NCI-H2227 (cell line): ENCODE results near the gene ADARB1.

Experiments used
- DNase-seq: peaks from one replicate; lab custom pipeline; 2025; ENCODE audit not compliant: unreplicated experiment; lab: John Stamatoyannopoulos, UW

ADARB1 gene

DNA sequence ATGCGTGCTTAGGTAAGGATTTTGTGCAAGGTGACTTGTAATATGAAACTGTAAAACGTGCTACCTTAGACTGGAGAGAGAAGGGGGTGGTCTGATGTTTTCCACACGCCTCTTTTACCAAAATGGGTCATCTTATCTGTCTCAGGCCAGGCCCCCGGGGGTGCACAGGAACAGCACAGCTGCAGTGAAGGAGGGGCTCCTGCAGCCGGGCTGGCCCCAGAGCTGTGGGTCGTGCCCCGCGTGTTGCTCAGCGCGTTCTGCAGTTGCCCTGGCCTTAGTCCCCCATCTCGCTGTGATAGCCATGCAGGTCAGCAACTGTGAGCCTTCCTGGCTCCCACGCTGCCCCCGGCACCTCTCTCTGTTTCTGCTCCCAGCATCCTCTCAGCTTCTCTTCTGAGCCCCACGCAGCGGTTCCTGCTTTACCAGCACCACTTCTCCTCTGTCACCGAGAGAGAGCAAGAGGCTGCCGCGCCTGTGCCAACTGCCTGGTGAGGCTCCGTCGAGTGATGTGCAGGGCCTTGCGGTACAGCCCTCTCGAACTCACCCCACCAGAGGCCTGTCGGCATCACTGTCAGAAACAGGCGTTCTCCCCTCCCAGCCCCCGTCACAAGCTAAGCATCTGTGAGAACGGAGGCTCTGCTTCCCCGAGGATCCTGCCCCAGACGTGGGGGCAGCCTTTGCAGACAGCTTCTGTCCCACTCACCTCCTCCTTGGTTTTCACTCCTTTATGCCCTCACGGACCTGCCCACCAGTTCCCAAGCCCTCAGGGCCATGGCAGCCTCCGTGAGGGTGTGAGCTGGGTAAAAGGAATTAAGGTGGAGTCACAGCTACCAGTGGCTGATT lies 73.3 kb downstream of the ADARB1 start:
- no peak for DNase-seq

DNA sequence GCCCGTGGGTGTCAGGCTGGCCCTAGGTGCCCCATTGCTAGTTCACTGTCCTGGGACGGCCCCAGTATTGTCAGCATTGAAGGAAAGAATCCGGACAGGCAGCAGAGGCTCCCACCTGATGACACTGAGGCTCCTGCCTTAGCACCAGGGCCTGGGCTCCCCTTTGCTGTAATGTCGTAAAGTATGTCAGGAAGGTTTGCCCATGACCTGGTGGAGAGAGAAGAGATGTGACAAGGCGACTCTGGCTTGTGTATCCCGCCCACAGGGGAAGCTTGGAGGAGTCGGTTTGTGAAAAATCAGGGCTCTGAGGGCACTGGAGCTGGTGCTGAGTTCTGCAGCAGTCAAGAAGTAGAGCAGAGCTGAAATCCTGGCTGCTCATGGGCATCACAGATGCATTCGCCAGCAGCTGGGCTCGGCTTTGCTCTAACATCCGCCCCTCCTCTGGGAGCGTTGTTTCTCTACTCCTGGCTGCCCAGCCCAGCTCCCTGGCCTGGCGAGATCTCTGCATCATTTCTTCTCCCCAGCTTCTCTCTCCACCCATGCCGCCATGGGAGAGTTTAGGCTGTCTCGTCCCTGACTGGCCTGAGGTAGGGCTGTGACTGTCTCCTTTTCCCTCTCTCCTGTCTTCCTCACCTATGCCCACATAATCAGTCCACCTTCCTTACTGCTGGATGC lies 74.1 kb downstream of the ADARB1 start:
- no peak for DNase-seq

DNA sequence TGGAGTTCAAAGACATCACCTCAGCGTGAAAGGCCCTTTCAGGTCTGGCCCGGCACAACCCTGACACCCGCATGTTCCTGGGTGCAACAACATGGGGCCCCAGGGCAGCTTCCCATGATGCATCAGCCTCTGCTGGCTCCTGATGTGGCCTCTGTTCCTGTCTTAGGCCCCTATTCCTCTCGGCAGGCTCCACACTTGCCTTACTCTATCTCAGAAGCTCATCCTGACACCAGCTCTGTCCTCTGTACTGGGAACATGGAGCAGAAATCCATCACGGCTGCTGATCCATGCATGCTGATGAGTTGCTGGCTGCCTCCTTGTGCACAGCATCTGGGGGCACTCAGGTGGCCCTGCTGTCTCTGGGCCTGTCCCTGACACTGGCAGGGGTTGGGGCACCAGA lies 74.6 kb downstream of the ADARB1 start:
- DNase-seq = no peak

DNA sequence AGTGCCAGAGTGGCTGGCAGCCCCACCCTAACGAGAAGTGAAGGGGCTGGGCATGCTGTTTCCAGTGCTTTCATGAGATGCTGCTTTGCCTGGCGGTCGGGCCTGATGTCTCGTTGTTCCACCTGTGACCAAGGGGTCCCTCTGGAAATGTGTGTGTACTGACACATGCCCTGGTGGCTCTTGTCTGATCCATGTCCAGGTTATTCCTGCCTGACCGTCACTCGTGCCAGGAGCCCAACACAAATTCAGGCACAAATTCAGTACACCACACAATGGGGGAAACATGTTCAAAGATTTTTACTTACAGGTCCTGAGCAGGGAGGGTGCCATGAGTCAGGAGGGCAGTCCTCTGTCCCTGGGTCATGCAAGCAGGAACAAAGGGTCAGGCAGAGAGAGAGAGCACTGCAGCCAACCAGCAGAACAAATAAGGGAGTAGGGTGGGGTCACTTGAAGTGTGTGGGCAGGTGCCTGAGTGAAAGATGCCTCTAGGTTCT lies 76.3 kb downstream of the ADARB1 start:
- DNase-seq = no peak

DNA sequence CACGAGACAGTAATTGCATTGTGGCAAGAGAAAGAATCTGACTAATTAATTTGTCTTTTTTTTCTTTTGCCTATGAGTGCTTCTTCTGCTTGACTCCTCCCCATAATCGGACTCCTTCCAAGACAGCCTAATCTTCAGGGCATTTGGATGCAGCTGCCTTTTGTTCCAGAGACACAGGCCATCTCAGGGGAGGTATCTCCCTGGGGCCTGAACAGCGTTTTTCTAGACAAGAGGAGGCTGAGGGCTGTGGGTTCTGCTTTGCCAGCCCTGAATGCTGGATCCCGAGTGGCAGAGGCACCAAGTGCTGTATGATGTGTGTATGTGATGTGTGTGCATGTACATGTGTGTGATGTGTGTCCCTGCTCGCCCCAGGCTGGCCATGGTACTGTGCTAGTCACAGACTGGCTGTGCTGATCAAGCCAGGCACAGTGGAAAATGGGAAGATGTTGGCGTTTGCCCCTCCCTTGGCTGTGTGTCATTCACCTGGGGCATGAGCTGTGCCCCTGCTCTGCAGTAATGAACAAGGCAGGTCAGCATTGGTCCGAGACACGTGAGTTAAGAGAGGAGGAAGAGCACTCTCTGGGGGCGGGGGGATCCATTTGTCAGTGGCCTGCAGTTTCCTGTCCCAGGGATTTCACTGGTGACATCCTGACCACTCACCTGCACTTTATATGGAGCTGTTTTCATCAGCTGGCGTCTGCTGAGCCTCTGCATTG lies 77.2 kb downstream of the ADARB1 start:
- no peak for DNase-seq

DNA sequence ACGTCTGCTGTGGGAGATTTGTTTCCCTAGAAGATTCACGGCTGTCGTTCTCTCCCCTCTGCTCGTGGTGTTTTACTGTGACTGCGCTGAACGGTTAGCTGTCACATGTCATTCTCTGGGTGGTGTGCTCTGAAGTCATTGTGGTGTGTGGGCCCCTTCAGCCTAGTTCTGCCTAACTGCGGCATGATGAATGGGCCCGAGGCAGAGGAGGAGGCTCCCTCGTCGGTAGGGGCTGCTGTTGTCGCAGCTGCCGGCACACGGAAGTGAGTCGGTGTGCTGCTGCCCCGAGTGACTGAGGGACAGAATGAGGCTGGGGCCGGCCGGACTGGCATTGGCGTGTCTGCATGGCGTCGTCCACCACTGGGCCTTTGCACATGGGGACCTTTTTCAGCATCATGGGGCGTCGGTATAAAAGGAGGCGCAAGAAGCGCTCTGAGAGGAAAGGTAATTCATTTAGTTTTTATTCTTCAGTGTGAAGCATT lies 77.9 kb downstream of the ADARB1 start:
- DNase-seq = peak; percentile 70

DNA sequence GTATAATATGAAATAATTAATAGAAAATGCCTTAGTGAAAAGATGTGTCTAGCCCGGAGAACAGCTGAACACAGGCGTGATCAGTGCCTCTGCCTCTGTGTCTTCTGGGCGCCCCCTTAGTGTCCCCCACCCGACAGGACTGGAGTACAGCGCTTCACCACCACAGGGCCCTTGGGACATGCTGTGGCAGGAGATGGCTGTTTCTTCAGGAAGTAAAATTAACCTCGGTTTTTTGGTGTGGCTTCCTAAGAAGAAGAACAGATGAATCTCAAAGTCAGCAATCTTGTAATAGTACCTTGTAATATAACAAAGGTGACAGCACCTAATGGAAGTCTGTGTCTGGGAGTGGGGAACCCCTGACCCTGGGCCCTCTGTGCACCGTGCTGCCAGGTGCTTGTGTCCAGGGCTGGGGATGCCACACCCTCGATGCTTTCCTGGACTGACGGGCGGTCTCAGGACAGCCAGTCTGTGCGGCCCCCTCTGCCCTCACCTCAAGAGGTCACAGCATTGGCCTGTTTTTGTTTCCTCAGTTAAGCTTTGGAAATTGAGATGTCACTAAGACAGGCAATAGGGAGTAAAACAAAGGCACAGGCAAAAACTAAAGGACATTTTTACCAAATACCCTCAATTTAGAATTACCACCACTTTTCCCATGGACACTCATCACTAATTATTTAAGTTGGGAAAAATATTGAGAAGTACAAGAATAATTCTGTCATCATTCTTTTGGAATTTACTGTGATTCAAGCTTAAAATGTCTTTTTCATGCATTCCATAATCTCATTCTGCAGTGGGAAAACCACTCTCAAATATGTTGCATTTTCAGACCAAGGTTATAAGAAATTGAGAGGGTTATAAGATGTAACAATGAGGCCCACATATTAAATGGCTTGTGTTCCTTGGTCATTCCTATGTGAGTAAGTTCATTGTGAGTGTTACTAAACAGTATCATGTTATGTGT lies 79.3 kb downstream of the ADARB1 start:
- no peak for DNase-seq

DNA sequence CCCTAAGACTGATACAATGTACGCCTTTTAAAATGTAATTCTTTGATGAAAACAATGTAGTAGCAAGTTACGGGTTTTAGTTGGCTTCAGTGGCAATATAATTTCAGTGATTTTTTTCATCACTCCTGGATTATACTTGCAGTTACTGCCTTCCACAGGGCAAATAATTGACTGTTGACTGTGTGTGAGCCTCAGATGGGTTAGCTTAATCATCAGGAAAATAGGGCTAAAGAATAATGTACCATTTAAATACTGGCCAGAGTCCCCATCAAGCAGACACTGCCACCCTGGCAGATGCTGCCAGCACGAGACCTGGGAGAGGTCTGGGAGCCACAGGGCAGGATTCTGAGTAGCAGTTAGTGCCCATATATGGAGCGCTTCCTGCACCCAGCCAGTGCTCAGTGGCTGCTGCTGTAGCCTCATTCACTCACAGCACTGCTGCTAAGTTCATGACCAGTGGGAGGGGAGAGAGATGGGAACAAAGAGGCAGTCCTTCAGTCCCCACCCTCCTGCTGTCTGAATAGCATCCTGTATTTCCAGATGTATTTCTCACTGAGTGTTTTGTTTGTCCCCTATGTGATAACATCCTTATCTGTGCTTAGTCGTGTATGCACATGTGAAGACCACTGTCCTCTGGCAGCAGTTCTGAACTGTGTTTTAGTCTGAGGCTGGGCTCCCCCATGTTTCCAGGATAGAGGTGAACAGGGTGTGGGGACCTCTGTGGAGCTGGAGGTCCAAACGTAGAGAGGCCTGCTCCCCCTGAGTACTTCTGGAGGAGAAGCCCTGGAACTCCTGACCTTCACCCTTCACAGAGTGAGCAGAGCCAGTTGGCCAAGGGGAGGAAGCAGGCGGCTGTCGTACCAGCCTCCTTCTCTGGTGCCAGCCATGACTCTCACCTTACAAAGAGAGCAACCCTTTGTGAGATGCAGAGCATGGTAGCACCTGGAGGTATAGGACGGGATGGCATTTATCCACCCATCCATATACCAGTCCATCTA lies 80.4 kb downstream of the ADARB1 start:
- DNase-seq = peak; percentile 89

DNA sequence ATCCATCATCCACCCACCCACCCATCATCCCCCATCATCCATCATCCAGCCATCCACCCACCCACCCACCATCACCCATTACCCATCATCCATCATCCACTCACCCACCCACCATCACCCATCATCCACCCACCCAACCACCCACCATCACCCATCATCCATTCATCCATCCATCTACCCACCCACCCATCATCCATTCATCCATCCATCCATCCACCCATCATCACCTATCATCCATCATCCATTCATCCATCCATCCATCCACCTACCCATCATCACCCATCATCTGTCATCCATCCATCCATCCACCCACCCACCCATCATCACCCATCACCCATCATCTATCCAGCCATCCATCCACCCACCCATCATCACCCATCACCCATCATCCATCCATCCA lies 81.5 kb downstream of the ADARB1 start:
- DNase-seq = no peak

DNA sequence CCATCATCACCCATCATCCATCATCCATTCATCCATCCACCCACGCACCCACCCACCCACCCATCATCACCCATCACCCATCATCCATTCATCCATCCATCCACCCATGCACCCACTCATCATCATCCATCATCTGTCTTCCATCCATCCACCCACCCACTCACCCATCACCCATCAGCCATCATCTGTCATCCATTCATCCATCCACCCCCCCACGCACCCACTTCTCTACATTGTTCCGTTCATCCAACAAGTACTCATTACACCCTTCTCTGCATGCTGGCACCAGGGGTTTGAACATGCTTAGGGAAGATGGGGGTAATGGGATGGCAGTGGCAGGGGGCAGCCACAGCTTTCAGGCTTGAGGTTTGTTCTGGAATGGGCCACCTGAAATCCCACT lies 82.1 kb downstream of the ADARB1 start:
- no peak for DNase-seq

DNA sequence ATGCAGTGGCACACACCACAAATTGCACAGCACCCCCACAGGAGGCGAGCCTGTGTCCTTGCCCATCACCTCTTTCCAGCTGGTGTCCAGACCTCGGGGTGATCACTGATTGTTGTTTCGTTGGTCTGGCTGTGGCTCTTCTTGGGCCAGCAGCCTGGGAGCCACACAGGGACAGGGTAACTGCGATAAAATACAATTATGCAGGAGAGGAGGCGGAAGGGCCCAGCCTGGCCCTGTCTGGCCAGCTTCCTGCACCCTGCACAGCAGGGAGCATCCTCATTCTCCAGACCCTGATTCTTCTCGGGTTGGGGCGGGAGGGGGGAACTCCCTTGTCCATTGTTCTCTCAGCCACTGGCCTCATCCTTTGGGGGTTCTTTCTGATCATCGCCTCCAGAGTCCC lies 83.6 kb downstream of the ADARB1 start:
- no peak for DNase-seq

DNA sequence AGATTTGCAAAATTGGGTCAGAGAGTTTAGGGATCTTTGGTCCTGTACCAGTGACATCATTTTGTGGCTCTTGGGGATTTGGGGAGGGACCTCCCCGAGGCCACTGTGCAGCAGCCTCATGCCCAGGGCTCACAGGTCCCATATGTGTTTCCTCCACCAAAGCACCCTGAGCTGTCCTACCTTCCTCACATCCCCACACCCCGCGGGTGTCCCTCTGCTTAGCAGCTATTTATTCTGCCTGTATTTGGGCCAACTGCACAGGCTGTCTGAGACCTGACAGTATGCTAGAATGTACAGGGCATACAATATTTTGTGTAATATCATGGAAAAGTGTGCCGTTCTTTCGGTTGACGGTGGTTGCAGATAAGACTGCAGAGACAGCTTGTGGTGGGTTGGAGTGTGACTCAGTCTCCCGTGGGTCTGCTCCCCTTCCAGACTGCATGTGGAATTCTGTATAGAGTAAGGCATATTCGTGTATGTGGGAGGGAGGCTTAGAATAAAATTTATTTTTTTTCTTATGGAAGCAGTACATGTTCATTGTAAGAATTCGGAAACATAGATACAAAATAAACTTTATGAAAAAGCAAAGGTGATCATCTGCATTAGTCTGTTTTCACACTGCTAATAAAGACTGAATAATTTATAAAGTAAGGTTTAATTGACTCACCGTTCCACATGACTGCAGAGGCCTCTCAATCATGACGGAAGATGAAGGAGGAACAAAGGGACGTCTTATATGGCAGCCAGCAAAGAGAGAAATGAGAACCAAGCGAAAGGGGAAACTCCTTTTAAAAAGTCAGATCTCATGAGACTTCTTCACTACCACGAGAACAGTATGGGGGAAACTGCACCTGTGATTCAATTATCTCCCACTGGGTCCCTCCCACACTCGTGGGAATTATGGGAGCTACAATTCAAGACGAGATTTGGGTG lies 84.4 kb downstream of the ADARB1 start:
- DNase-seq = no peak

DNA sequence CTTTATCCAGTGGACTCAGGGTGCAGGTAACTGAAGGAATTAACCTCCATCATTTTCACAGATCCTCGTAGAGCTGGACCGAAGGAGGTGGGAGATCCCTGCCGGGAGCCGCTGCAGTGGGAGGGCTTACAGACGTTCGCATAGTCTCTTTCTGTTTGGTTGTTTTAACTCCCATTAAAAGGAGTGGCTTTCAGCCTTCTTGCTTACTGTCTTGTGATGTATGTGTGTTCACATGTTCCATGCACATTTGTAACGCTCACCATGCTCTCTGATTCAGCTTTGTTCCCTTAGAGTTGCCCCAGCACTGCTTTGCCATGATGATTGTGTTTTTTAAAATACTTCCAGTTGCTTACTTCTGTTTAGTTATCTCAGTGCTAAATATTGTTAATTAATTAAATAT lies 85.8 kb downstream of the ADARB1 start:
- peak; percentile 19 for DNase-seq

DNA sequence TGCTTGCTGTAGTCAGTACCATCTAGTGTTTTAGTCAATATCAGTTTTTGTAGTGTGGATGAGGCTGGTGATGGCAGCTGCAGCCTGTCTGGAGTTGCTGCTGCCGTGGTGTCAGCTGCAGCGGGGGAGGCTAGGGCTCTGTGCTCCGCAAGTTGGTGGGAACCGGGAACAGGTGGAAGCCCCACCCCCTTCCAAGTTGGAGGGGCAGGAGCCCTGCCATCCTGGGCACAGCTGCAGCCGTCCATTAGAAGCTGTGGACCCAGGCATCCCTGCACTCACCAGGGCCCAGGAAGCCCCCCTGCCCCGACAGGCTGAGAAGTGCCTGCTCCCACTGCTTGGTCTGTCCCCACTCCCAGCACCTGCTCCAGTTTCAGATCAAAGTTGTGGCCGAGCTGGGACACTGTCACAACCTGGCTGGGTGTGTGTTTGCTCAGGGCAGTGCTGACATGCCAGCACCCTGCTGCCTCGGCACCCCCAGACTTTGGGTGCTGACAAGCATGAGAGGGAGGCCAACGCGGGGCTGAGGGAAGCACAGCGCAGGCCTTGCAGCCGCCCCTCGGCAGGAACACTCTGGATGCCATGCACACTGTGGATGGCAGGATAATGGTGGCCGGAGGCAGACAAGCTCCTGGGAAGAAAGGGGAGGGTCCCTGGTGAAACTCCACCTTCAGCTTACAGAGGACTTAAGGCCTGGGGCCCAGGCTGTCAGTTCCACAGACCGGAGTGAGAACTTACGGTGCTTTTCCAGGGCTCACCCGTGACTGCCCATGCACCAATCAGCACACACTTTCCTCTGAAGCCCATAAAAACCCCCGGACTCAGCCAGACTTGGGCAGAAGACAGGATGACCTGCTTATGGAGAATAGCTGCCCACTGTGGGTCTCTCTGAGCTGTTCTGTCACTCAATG lies 86.9 kb downstream of the ADARB1 start:
- DNase-seq = no peak

DNA sequence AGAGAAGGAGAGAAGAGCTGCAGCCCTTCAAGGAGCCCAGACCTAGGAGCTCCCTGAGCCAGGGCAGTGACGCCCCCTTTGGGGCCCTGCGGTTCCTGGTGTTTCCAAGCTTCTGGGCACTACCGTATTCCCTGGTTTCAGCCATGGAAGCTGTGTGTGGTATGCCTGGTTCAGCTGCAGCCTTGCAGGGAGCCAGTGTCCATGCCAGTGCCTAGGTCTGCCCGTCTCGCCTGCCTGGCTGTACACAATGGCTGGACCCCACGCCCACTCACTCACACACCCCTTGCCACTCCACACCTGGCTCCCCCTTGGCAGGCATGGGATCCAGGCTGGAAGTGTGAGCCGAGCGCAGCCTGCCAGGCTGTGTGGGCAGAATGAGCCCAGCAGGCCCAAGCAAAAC lies 87.7 kb downstream of the ADARB1 start:
- DNase-seq = no peak

DNA sequence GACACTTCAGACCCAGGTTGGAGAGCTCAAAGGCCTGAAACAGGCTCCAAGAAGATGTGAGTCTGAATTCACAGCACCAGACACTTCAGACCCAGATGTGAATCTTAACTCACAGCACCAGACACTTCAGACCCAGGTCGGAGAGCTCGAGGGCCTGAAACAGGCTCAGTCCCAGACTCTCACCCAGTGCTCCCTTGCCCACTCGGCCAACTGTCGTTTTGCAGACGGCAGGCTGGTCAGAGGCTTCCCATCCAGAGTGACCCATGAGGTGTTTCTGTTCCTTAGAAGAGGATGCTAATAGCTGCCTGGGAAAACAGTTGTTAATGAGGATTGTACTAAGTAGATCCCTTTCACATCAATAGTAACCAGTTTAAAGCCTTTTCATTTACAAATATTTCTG lies 88.4 kb downstream of the ADARB1 start:
- DNase-seq = no peak

DNA sequence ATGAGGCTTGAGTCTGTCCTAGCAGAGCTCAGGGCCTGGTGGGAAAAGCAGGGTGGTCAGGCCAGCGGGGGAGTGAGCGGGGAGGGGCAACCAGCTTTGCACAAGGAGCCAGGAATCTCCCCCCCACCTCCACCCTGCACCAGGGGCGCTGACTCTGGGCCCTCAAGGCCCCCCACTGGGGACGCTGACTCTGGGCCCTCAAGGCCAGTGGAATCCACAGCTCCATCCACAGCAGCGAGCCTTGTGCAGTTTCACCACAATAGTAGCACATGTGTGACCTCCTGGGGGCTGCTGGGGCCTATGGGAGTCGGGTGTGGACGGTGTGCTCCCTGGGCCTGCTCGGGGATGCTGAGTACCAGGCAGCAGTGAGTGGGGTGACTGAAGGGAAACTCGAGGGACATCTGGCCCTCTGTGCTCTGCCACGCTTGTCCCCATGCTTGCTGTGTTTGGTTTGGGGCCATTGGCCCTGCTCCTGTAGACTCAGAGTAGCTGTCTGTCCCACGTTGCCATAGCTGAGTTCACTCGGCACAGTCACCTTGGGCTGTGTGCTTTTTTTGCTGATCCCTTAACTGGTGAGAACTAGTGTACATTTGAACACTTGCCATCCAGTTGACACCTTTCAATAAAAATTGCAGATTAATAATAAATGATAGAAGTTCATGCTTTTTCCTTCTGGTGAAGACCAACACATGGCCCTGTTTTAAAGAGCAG lies 89.2 kb downstream of the ADARB1 start:
- DNase-seq = no peak
